CD8-positive, alpha-beta memory T cell (primary cell): Measurements from ENCODE around the gene RAB21. TPM values are rescaled to one million over a fixed set of nuclear protein-coding genes. Genes with fewer than 3 reads are reported as not detected.
"Not testable (repeated sequence)": the region's sequence is repeated elsewhere in the genome, so short reads cannot be mapped to it uniquely, and the experiment has no call there.

Experiments
- CTCF ChIA-PET: fragments of 350-600 bp; sonication (Branson Sonifier 250); formaldehyde crosslinking; loops from one replicate; lab custom pipeline; 2021; ENCODE audit warnings: antibody characterized with exemption; lab: Charles Lee
- POLR2A ChIA-PET: fragments of 350-600 bp; sonication (Branson Sonifier 250); formaldehyde crosslinking; loops from one replicate; lab custom pipeline; 2021; ENCODE audit warnings: antibody characterized with exemption; lab: Charles Lee
- DNase-seq, 5 donors: peaks; one replicate each; pipeline versions ENCODE4 v3.0.0 to v3.0.0-alpha.2; 2020 to 2022; ENCODE audit warnings: mixed read lengths in 1 of 5
- H3K27ac ChIP-seq: one replicate; pipeline ENCODE4 v1.7.0; 2013; ENCODE audit warnings: low read depth, mild to moderate bottlenecking, low read length, moderate library complexity
- H3K27me3 ChIP-seq: 2 replicates; pipeline ENCODE4 v1.7.0; 2013; ENCODE audit warnings: low read length, mild to moderate bottlenecking; ENCODE audit not compliant: insufficient read depth, poor library complexity, severe bottlenecking
- H3K36me3 ChIP-seq: 2 replicates; pipeline ENCODE4 v1.7.0; 2013; ENCODE audit warnings: mild to moderate bottlenecking, low read length, moderate library complexity; ENCODE audit not compliant: insufficient read depth
- H3K4me1 ChIP-seq: 2 replicates; pipeline ENCODE4 v1.7.0; 2013; ENCODE audit warnings: mild to moderate bottlenecking, low read length, moderate library complexity; ENCODE audit not compliant: insufficient read depth
- H3K4me3 ChIP-seq: 2 replicates; pipeline ENCODE4 v1.7.0; 2013; ENCODE audit warnings: mild to moderate bottlenecking, low read length
- H3K9me3 ChIP-seq: 2 replicates; pipeline ENCODE4 v1.7.0; 2013; ENCODE audit warnings: mild to moderate bottlenecking, low read length
- H3K27ac Mint-ChIP-seq, 8 donors: one replicate each; pipeline ENCODE4 v1.8.0; 2020 to 2021; ENCODE audit warnings: mixed read lengths in 8 of 8, mild to moderate bottlenecking in 6 of 8, inconsistent platforms in 3 of 8, moderate library complexity in 3 of 8
- H3K27me3 Mint-ChIP-seq, 2 donors: one replicate each; pipeline ENCODE4 v1.8.0; 2020 to 2021; ENCODE audit warnings: mixed read lengths in 2 of 2, mild to moderate bottlenecking in 1 of 2, moderate library complexity in 1 of 2
- H3K36me3 Mint-ChIP-seq, 3 donors: one replicate each; pipeline ENCODE4 v1.8.0; 2020 to 2021; ENCODE audit warnings: mixed read lengths in 3 of 3, inconsistent platforms in 1 of 3, mild to moderate bottlenecking in 1 of 3
- H3K4me1 Mint-ChIP-seq, 3 donors: one replicate each; pipeline ENCODE4 v1.8.0; 2020 to 2021; ENCODE audit warnings: mixed read lengths in 3 of 3, inconsistent platforms in 1 of 3, mild to moderate bottlenecking in 1 of 3
- H3K4me3 Mint-ChIP-seq, 7 donors: one replicate each; pipeline ENCODE4 v1.8.0; 2020 to 2021; ENCODE audit warnings: mixed read lengths in 7 of 7, mild to moderate bottlenecking in 6 of 7, moderate library complexity in 4 of 7, inconsistent platforms in 2 of 7
- H3K9me3 Mint-ChIP-seq, 5 donors: one replicate each; pipeline ENCODE4 v1.8.0; 2020 to 2022; ENCODE audit warnings: mixed read lengths in 5 of 5, mild to moderate bottlenecking in 3 of 5, moderate library complexity in 2 of 5, inconsistent platforms in 1 of 5
- polyA plus RNA-seq: library from polyadenylated mRNA; unstranded; fragments of 300-500 nt; fragmentation: Illumina TruSeq; gene quantifications from one replicate; pipeline ENCODE4 v1.2.3, GENCODE V29; 2021
- total RNA-seq, 2 experiments: library from RNA; stranded (reverse); gene quantifications; one replicate each; pipeline ENCODE4 v1.2.3, GENCODE V29; 2021

The RAB21 gene
- total and polyA plus RNA-seq, 3 experiments from 2014 or later: 39.3 to 106 (median 100) TPM

- peaks cover 6 to 7% of the 10 kb centered on the region in 2 donors for H3K27me3 Mint-ChIP-seq
- no peak for DNase-seq
- peaks cover 44 to 63% (median 59%) of the 10 kb centered on the region in 3 donors for H3K4me1 Mint-ChIP-seq
- ChIA-PET CTCF (interaction anchor here (2.2 kb wide), 1 partner anchor 9 kb away, joined by 8 read pairs; no protein-coding TSS in a partner anchor), POLR2A (interaction anchor here (0.5 to 2.4 kb wide), 6 partner anchors 9 to 93 kb away, joined by 3 to 28 read pairs (median 4); partner anchors contain the start of genes TBC1D15, THAP2 and ZFC3H1)
- H3K9me3 ChIP-seq: peaks cover 8% of the 10 kb centered on the region
- H3K27ac Mint-ChIP-seq: peak overlapping the region; percentile 94 to 99 (median 98)
- H3K4me1 ChIP-seq: peaks cover 22% of the 10 kb centered on the region
- peak overlapping the region; percentile 87 for H3K4me3 ChIP-seq
- peak overlapping the region; percentile 93 to 99 (median 94) for H3K4me3 Mint-ChIP-seq
- H3K27me3 ChIP-seq: no peaks in the 10 kb centered on the region
- peak overlapping the region; percentile 91 for H3K27ac ChIP-seq
- peaks cover 14 to 28% (median 24%) of the 10 kb centered on the region in 5 donors for H3K9me3 Mint-ChIP-seq
- H3K36me3 ChIP-seq: peaks cover 10% of the 10 kb centered on the region
- peaks cover 16 to 54% (median 37%) of the 10 kb centered on the region in 3 donors for H3K36me3 Mint-ChIP-seq
Observed at GRCh38 chr12:71756054-71756690, 1.5 kb downstream of the RAB21 start.

- Mint-ChIP-seq H3K4me1 (peaks cover 50 to 76% (median 74%) of the 10 kb centered on the region in 3 donors), H3K36me3 (peaks cover 16 to 60% (median 47%) of the 10 kb centered on the region in 3 donors), H3K4me3 (peak overlapping the region in 1 of 7 donors; percentile 15), H3K9me3 (peaks cover 14 to 31% (median 24%) of the 10 kb centered on the region in 5 donors), H3K27me3 (peaks cover 0 to 1% of the 10 kb centered on the region in 2 donors), H3K27ac (peak overlapping the region in 1 of 8 donors; percentile 65)
- no peak overlapping the region for H3K4me3 ChIP-seq
- no peak for DNase-seq
- peaks cover 10% of the 10 kb centered on the region for H3K36me3 ChIP-seq
- POLR2A ChIA-PET: interaction anchor here (1.4 kb wide), 1 partner anchor 74 kb away, joined by 5 read pairs; the partner anchor contains the start of gene TMEM19
- CTCF ChIA-PET: no interaction called here
- no peaks in the 10 kb centered on the region for H3K27me3 ChIP-seq
- H3K27ac ChIP-seq: no peak overlapping the region
- peaks cover 26% of the 10 kb centered on the region for H3K4me1 ChIP-seq
- H3K9me3 ChIP-seq: peaks cover 8% of the 10 kb centered on the region
Observed at GRCh38 chr12:71759941-71760340, 5.3 kb downstream of the RAB21 start.

- DNase-seq: no peak
- peaks cover 0 to 1% of the 10 kb centered on the region in 2 donors for H3K27me3 Mint-ChIP-seq
- peaks cover 10% of the 10 kb centered on the region for H3K36me3 ChIP-seq
- no peak overlapping the region for H3K27ac ChIP-seq
- POLR2A ChIA-PET: interaction anchor here (1.4 kb wide), 1 partner anchor 74 kb away, joined by 5 read pairs; the partner anchor contains the start of gene TMEM19
- H3K27ac Mint-ChIP-seq: peak overlapping the region in 1 of 8 donors; percentile 87
- H3K27me3 ChIP-seq: no peaks in the 10 kb centered on the region
- H3K4me1 ChIP-seq: peaks cover 31% of the 10 kb centered on the region
- no peak overlapping the region for H3K4me3 ChIP-seq
- peaks cover 8% of the 10 kb centered on the region for H3K9me3 ChIP-seq
- H3K36me3 Mint-ChIP-seq: peaks cover 16 to 58% (median 52%) of the 10 kb centered on the region in 3 donors
- peak overlapping the region in 1 of 7 donors; percentile 8 for H3K4me3 Mint-ChIP-seq
- CTCF ChIA-PET: no interaction called here
- peaks cover 56 to 80% (median 79%) of the 10 kb centered on the region in 3 donors for H3K4me1 Mint-ChIP-seq
- peaks cover 14 to 31% (median 24%) of the 10 kb centered on the region in 5 donors for H3K9me3 Mint-ChIP-seq
Observed at GRCh38 chr12:71760471-71760870, 5.8 kb downstream of the RAB21 start.

- CTCF ChIA-PET, H3K4me3 ChIP-seq, H3K27ac Mint-ChIP-seq, H3K9me3 ChIP-seq, H3K36me3 ChIP-seq, H3K27ac ChIP-seq, H3K4me3 Mint-ChIP-seq, H3K27me3 Mint-ChIP-seq, DNase-seq, H3K27me3 ChIP-seq: not testable (repeated sequence)
- Mint-ChIP-seq H3K4me1 (peaks cover 56 to 80% (median 79%) of the 10 kb centered on the region in 3 donors), H3K9me3 (peaks cover 14 to 31% (median 24%) of the 10 kb centered on the region in 5 donors), H3K36me3 (peaks cover 16 to 52% (median 51%) of the 10 kb centered on the region in 3 donors)
- POLR2A ChIA-PET: interaction anchor here (1.4 kb wide), 1 partner anchor 75 kb away, joined by 5 read pairs; the partner anchor contains the start of gene TMEM19
- peaks cover 30% of the 10 kb centered on the region for H3K4me1 ChIP-seq
Observed at GRCh38 chr12:71761354-71761753, 6.7 kb downstream of the RAB21 start.

- Mint-ChIP-seq H3K36me3 (peaks cover 18 to 38% (median 33%) of the 10 kb centered on the region in 3 donors), H3K9me3 (peaks cover 14 to 27% (median 19%) of the 10 kb centered on the region in 5 donors), H3K27me3 (no peaks in the 10 kb centered on the region), H3K4me3 (peak overlapping the region in 3 of 7 donors; percentile 1 to 46 (median 35)), H3K27ac (peak overlapping the region in 3 of 8 donors; percentile 7 to 79 (median 22)), H3K4me1 (peaks cover 62 to 80% (median 80%) of the 10 kb centered on the region in 3 donors)
- no peak overlapping the region for H3K4me3 ChIP-seq
- H3K4me1 ChIP-seq: peaks cover 38% of the 10 kb centered on the region
- peaks cover 8% of the 10 kb centered on the region for H3K9me3 ChIP-seq
- ChIA-PET CTCF (interaction anchor here (1.8 kb wide), 1 partner anchor 17 kb away, joined by 4 read pairs; no protein-coding TSS in a partner anchor), POLR2A (interaction anchor here (0.6 kb wide), 1 partner anchor 97 kb away, joined by 3 read pairs; no protein-coding TSS in a partner anchor)
- no peak for DNase-seq
- no peaks in the 10 kb centered on the region for H3K27me3 ChIP-seq
- H3K36me3 ChIP-seq: peaks cover 4% of the 10 kb centered on the region
- no peak overlapping the region for H3K27ac ChIP-seq
Observed at GRCh38 chr12:71763677-71764379, 9.2 kb downstream of the RAB21 start.

- ChIA-PET POLR2A (interaction anchor here (0.6 kb wide), 1 partner anchor 96 kb away, joined by 3 read pairs; no protein-coding TSS in a partner anchor), CTCF (interaction anchor here (1.8 kb wide), 1 partner anchor 18 kb away, joined by 4 read pairs; no protein-coding TSS in a partner anchor)
- Histone ChIP-seq H3K4me1 (peaks cover 38% of the 10 kb centered on the region), H3K27ac (no peak overlapping the region), H3K27me3 (no peaks in the 10 kb centered on the region), H3K9me3 (peaks cover 8% of the 10 kb centered on the region), H3K4me3 (no peak overlapping the region), H3K36me3 (peaks cover 4% of the 10 kb centered on the region)
- Mint-ChIP-seq H3K27me3 (no peaks in the 10 kb centered on the region), H3K4me1 (peaks cover 59 to 76% (median 75%) of the 10 kb centered on the region in 3 donors), H3K4me3 (peak overlapping the region in 6 of 7 donors; percentile 3 to 53 (median 36)), H3K36me3 (peaks cover 13 to 28% (median 23%) of the 10 kb centered on the region in 3 donors), H3K27ac (peak overlapping the region in 2 of 8 donors; percentile 2 to 55), H3K9me3 (peaks cover 10 to 18% (median 11%) of the 10 kb centered on the region in 5 donors)
- DNase-seq: no peak
Observed at GRCh38 chr12:71764587-71765321, 10.1 kb downstream of the RAB21 start.

- Mint-ChIP-seq H3K9me3 (peaks cover 0 to 6% (median 0%) of the 10 kb centered on the region in 5 donors), H3K4me1 (peaks cover 61 to 73% (median 73%) of the 10 kb centered on the region in 3 donors), H3K27me3 (no peaks in the 10 kb centered on the region), H3K4me3 (peak overlapping the region in 2 of 7 donors; percentile 28 to 32), H3K27ac (peak overlapping the region in 1 of 8 donors; percentile 39), H3K36me3 (peaks cover 13 to 24% (median 19%) of the 10 kb centered on the region in 3 donors)
- ChIA-PET CTCF (interaction anchor here (1.3 to 2.6 kb wide), 2 partner anchors 19 to 80 kb away, joined by 3 to 11 read pairs; no protein-coding TSS in a partner anchor), POLR2A (no interaction called here)
- Histone ChIP-seq H3K4me1 (peaks cover 38% of the 10 kb centered on the region), H3K27ac (no peak overlapping the region), H3K9me3 (no peaks in the 10 kb centered on the region), H3K27me3 (no peaks in the 10 kb centered on the region), H3K36me3 (peaks cover 13% of the 10 kb centered on the region), H3K4me3 (no peak overlapping the region)
- DNase-seq: no peak
Observed at GRCh38 chr12:71766202-71766601, 11.5 kb downstream of the RAB21 start.
